Left lobe of liver (tissue), 2 donors: Measurements from ENCODE around the gene TIMP1. TPM values are rescaled to one million over a fixed set of nuclear protein-coding genes. Genes with fewer than 3 reads are reported as not detected.

Experiments
- ATAC-seq: fragments of 200-7000 bp; cut with Tn5 transposase; one replicate; pipeline ENCODE4 v1.9.1; 2020; ENCODE audit warnings: mild to moderate bottlenecking, moderate library complexity
- DNase-seq: peaks from one replicate; pipeline ENCODE4 v3.0.0-alpha.2; 2020; ENCODE audit warnings: low spot score
- total RNA-seq: library from RNA; stranded (reverse); gene quantifications from one replicate; pipeline ENCODE4 v1.2.1, GENCODE V29; 2021
- donor health status: DM: no; HTN: no; CAD: no; lungs with moderate emphysema.
- donor health status: DM: no; HTN: yes; CAD: no.

TIMP1 gene
- total RNA-seq, 1 donor from 2014 or later: 102 TPM

DNA sequence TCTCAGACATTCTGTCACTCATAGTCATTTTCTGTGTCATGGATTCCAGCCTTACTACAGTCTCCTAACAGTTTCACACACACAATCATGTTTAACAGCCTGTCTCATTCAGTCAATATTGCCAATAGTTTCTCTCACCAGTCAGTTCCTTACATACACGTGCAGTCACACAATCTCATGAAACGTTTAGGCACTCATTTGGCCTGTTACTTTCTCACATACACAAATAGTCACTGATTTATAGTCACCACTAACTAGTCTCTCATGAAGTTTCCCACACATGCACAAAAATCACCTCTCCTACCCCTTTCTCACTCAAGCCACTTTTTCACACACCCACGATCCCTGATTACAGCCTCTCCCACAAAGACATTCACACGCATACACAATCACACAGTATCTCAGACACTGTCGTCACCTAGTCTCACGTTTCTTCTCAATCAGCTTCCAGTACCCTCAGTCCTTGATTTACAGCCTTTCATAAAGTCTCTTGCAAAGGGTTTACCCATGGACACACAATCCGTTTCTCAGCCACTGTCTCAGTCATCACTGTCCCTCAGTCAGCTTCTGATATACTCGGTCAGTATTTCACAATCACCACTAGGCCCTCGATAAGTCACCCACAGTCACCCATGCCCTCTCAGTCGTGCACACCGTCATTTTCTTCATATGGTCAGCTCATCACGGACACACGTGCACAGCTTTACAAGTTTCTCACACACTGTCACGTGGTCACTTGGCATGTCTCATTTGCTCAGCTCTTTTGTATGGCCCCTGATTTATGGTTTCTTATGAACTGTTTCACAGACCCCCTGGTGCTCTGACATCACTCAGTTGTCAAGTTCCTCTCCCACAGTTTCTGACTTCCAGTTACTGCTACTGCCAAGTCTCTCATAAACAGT, 51.7 kb downstream of the TIMP1 start:
- DNase-seq: no peak
- ATAC-seq: peak; percentile 19

DNA sequence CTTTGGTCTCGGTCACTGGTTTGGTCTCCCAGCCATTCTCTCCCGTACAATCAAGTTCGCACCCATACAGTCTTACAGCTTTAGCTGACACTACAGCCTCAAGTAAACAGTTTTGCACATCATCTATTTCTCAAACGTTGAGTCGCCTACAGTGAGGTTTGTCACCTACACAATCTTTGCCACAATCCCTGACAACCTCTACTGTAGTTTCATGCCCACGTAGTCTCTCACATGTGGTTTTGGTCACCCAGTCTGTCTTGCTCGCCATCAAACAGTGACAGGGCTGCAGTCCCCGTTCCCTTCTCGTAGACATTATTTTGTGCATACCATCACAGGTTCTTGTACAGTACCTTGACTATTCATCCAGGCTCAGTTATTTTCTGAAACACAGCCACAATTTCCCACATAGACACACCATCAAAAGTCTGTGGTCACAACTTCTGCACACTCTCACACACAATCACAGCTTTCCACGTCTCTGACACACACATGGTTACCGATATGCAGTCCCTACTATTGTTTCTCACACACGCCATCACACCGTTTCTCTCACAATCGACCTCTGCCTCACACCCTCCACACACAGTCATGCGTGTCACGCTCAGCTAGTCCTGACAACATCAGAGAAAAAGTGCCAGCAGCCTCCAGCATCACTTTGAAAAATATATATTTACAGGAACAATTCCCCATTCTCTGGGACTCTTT, 52.8 kb downstream of the TIMP1 start:
- no peak for ATAC-seq

More for the DNA sequence above, 52.8 kb downstream of the TIMP1 start:
- DNase-seq: no peak

Other genes with a start within 250 kb of the TIMP1 start
- not detected for gene ZNF157, start 211.9 kb upstream of the TIMP1 start, total RNA-seq
- 3.3 TPM for gene ZNF41, start 99.2 kb upstream of the TIMP1 start, total RNA-seq
- 66.9 TPM for gene ARAF, start 21.2 kb upstream of the TIMP1 start, total RNA-seq
- 0.15 TPM for gene SYN1, start 37.4 kb downstream of the TIMP1 start, total RNA-seq
- 13.8 TPM for gene CFP, start 47.5 kb downstream of the TIMP1 start, total RNA-seq
- 18.1 TPM for gene ELK1, start 68.1 kb downstream of the TIMP1 start, total RNA-seq
- gene UXT, start 76.7 kb downstream of the TIMP1 start, total RNA-seq: 39.7 TPM